ENCODE results near the gene FEM1B. TPM values are rescaled to one million over a fixed set of nuclear protein-coding genes. Genes with fewer than 3 reads are reported as not detected.
A peak's percentile ranks its signal among the peaks of the same experiment; 100 is the strongest.

FEM1B gene
- total RNA-seq, 1 experiment from 2014 or later = 47.5 TPM

GRCh38 chr15:68325726-68326125 lies 48.2 kb downstream of the FEM1B start:
- no peak overlapping the region for H3K4me2 ChIP-seq (ENCODE audit: low read depth, low read length, poor library complexity, severe bottlenecking)
- H4K20me1 ChIP-seq (ENCODE audit: insufficient read depth, low read depth, low read length) = no peaks in the 10 kb centered on the region

GRCh38 chr15:68326711-68327354 lies 49.3 kb downstream of the FEM1B start:
- no peaks in the 10 kb centered on the region for H3K79me2 ChIP-seq (ENCODE audit: low read length)
- no peaks in the 10 kb centered on the region for H3K27me3 ChIP-seq (ENCODE audit: low read length)
- no peaks in the 10 kb centered on the region for H3K9me2 ChIP-seq (replicated peaks; ENCODE audit: insufficient read depth, low read length)
- no peak overlapping the region for H2AFZ ChIP-seq (ENCODE audit: low read length)
- no peaks in the 10 kb centered on the region for H4K20me1 ChIP-seq (ENCODE audit: insufficient read depth, low read depth, low read length)
- no peak overlapping the region for H3K9ac ChIP-seq (ENCODE audit: low read length)
- no peak overlapping the region for H3K4me2 ChIP-seq (ENCODE audit: low read depth, low read length, poor library complexity, severe bottlenecking)
- no peaks in the 10 kb centered on the region for H3K36me3 ChIP-seq (ENCODE audit: insufficient read depth, low read length)
- no peak overlapping the region for H3K4me3 ChIP-seq (ENCODE audit: low read length)
- no peak for DNase-seq
- no peaks in the 10 kb centered on the region for H3K4me1 ChIP-seq (ENCODE audit: low read length)
- no peaks in the 10 kb centered on the region for H3K9me3 ChIP-seq (ENCODE audit: low read length)
- no peak overlapping the region for H3K27ac ChIP-seq (ENCODE audit: low read length)

More at GRCh38 chr15:68325726-68326125, 48.2 kb downstream of the FEM1B start:
- no peaks in the 10 kb centered on the region for H3K4me1 ChIP-seq (ENCODE audit: low read length)
- H3K4me3 ChIP-seq (ENCODE audit: low read length) = no peak overlapping the region
- H3K9me3 ChIP-seq (ENCODE audit: low read length) = no peaks in the 10 kb centered on the region
- no peak for DNase-seq
- no peak overlapping the region for H3K27ac ChIP-seq (ENCODE audit: low read length)
- no peaks in the 10 kb centered on the region for H3K27me3 ChIP-seq (ENCODE audit: low read length)
- no peak overlapping the region for H2AFZ ChIP-seq (ENCODE audit: low read length)
- H3K36me3 ChIP-seq (ENCODE audit: insufficient read depth, low read length) = no peaks in the 10 kb centered on the region
- no peaks in the 10 kb centered on the region for H3K79me2 ChIP-seq (ENCODE audit: low read length)
- no peaks in the 10 kb centered on the region for H3K9me2 ChIP-seq (replicated peaks; ENCODE audit: insufficient read depth, low read length)
- H3K9ac ChIP-seq (ENCODE audit: low read length) = no peak overlapping the region

- Histone ChIP-seq H3K4me1 (ENCODE audit: low read length) (no peaks in the 10 kb centered on the region), H3K4me2 (ENCODE audit: low read depth, low read length, poor library complexity, severe bottlenecking) (no peak overlapping the region), H4K20me1 (ENCODE audit: insufficient read depth, low read depth, low read length) (no peaks in the 10 kb centered on the region), H3K79me2 (ENCODE audit: low read length) (no peaks in the 10 kb centered on the region), H3K36me3 (ENCODE audit: insufficient read depth, low read length) (no peaks in the 10 kb centered on the region), H3K9me3 (ENCODE audit: low read length) (no peaks in the 10 kb centered on the region), H3K27ac (ENCODE audit: low read length) (no peak overlapping the region), H3K27me3 (ENCODE audit: low read length) (no peaks in the 10 kb centered on the region), H3K4me3 (ENCODE audit: low read length) (no peak overlapping the region), H2AFZ (ENCODE audit: low read length) (no peak overlapping the region), H3K9me2 (replicated peaks; ENCODE audit: insufficient read depth, low read length) (no peaks in the 10 kb centered on the region), H3K9ac (ENCODE audit: low read length) (no peak overlapping the region)
- peak; percentile 52 for DNase-seq
These were observed 50.9 kb downstream of the FEM1B start for GRCh38 chr15:68328443-68328842.

- Histone ChIP-seq H3K4me1 (ENCODE audit: low read length) (no peaks in the 10 kb centered on the region), H3K36me3 (ENCODE audit: insufficient read depth, low read length) (no peaks in the 10 kb centered on the region), H3K27ac (ENCODE audit: low read length) (no peak overlapping the region), H2AFZ (ENCODE audit: low read length) (no peak overlapping the region), H3K4me3 (ENCODE audit: low read length) (no peak overlapping the region), H4K20me1 (ENCODE audit: insufficient read depth, low read depth, low read length) (no peaks in the 10 kb centered on the region), H3K79me2 (ENCODE audit: low read length) (no peaks in the 10 kb centered on the region), H3K4me2 (ENCODE audit: low read depth, low read length, poor library complexity, severe bottlenecking) (no peak overlapping the region), H3K9me2 (replicated peaks; ENCODE audit: insufficient read depth, low read length) (no peaks in the 10 kb centered on the region), H3K27me3 (ENCODE audit: low read length) (no peaks in the 10 kb centered on the region), H3K9ac (ENCODE audit: low read length) (no peak overlapping the region), H3K9me3 (ENCODE audit: low read length) (no peaks in the 10 kb centered on the region)
- DNase-seq = no peak
These were observed 51.4 kb downstream of the FEM1B start for GRCh38 chr15:68328964-68329363.

GRCh38 chr15:68330416-68330815 lies 52.9 kb downstream of the FEM1B start:
- no peaks in the 10 kb centered on the region for H3K36me3 ChIP-seq (ENCODE audit: insufficient read depth, low read length)
- H4K20me1 ChIP-seq (ENCODE audit: insufficient read depth, low read depth, low read length) = no peaks in the 10 kb centered on the region
- H3K4me3 ChIP-seq (ENCODE audit: low read length) = no peak overlapping the region
- H2AFZ ChIP-seq (ENCODE audit: low read length) = no peak overlapping the region
- H3K27me3 ChIP-seq (ENCODE audit: low read length) = no peaks in the 10 kb centered on the region
- H3K4me1 ChIP-seq (ENCODE audit: low read length) = no peaks in the 10 kb centered on the region
- H3K4me2 ChIP-seq (ENCODE audit: low read depth, low read length, poor library complexity, severe bottlenecking) = no peak overlapping the region
- H3K9me2 ChIP-seq (replicated peaks; ENCODE audit: insufficient read depth, low read length) = no peaks in the 10 kb centered on the region
- DNase-seq = no peak
- no peak overlapping the region for H3K9ac ChIP-seq (ENCODE audit: low read length)
- H3K27ac ChIP-seq (ENCODE audit: low read length) = no peak overlapping the region
- no peaks in the 10 kb centered on the region for H3K9me3 ChIP-seq (ENCODE audit: low read length)
- no peaks in the 10 kb centered on the region for H3K79me2 ChIP-seq (ENCODE audit: low read length)

DNA sequence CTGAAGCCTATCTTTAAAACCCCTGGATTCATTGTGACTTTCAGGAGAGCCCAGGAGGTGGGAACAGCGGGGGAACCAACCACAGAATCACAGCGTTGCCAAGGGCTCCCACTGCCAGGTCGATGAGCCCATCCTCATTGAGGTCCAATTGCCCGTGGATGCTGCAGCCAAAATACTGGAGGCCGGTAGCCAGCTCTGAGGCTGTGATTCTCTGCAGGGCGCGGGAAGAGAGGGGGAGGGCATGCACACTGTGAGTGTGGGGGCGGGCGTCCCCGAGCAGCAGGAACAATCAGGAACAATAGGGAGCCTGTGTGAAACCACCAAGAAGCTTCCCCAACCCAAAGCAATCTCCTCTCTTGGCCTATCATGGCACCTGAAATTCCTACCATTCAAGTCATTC lies 53.4 kb downstream of the FEM1B start:
- no peak overlapping the region for H3K4me3 ChIP-seq (ENCODE audit: low read length)
- H3K9me2 ChIP-seq (replicated peaks; ENCODE audit: insufficient read depth, low read length) = no peaks in the 10 kb centered on the region
- no peaks in the 10 kb centered on the region for H3K27me3 ChIP-seq (ENCODE audit: low read length)
- H3K9me3 ChIP-seq (ENCODE audit: low read length) = no peaks in the 10 kb centered on the region
- no peaks in the 10 kb centered on the region for H4K20me1 ChIP-seq (ENCODE audit: insufficient read depth, low read depth, low read length)
- H2AFZ ChIP-seq (ENCODE audit: low read length) = no peak overlapping the region
- H3K27ac ChIP-seq (ENCODE audit: low read length) = no peak overlapping the region
- H3K36me3 ChIP-seq (ENCODE audit: insufficient read depth, low read length) = no peaks in the 10 kb centered on the region
- no peak overlapping the region for H3K4me2 ChIP-seq (ENCODE audit: low read depth, low read length, poor library complexity, severe bottlenecking)
- no peaks in the 10 kb centered on the region for H3K79me2 ChIP-seq (ENCODE audit: low read length)
- no peaks in the 10 kb centered on the region for H3K4me1 ChIP-seq (ENCODE audit: low read length)
- H3K9ac ChIP-seq (ENCODE audit: low read length) = no peak overlapping the region
- no peak for DNase-seq

DNA sequence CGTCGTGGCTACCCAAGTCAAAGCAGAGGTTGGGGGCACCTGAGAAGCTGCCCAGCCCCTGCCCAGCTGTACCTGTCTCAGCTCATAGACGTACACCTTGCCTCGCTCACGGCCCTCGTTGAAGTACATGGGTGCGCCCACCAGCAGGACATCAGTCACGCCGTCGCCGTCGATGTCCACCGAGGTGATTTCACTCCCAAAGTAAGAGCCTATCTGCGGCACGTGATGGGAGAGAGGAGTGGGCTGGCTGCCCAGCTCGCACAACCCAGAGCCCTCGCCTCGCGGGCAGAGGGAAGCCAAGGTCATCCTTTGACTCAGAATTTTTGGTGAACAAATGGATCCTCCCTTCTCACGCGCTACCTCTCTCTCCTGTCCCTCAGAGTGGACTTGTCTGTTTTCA lies 54.7 kb downstream of the FEM1B start:
- H2AFZ ChIP-seq (ENCODE audit: low read length) = no peak overlapping the region

GRCh38 chr15:68333775-68334470 lies 56.4 kb downstream of the FEM1B start:
- Histone ChIP-seq H3K9me3 (ENCODE audit: low read length) (no peaks in the 10 kb centered on the region), H3K4me2 (ENCODE audit: low read depth, low read length, poor library complexity, severe bottlenecking) (no peak overlapping the region), H2AFZ (ENCODE audit: low read length) (no peak overlapping the region), H3K27ac (ENCODE audit: low read length) (no peak overlapping the region), H3K4me1 (ENCODE audit: low read length) (no peaks in the 10 kb centered on the region), H3K27me3 (ENCODE audit: low read length) (no peaks in the 10 kb centered on the region), H4K20me1 (ENCODE audit: insufficient read depth, low read depth, low read length) (no peaks in the 10 kb centered on the region), H3K9ac (ENCODE audit: low read length) (no peak overlapping the region), H3K36me3 (ENCODE audit: insufficient read depth, low read length) (no peaks in the 10 kb centered on the region), H3K4me3 (ENCODE audit: low read length) (no peak overlapping the region), H3K79me2 (ENCODE audit: low read length) (no peaks in the 10 kb centered on the region), H3K9me2 (replicated peaks; ENCODE audit: insufficient read depth, low read length) (no peaks in the 10 kb centered on the region)
- no peak for DNase-seq

More for the DNA sequence above, 54.7 kb downstream of the FEM1B start:
- no peaks in the 10 kb centered on the region for H3K4me1 ChIP-seq (ENCODE audit: low read length)
- no peaks in the 10 kb centered on the region for H3K79me2 ChIP-seq (ENCODE audit: low read length)
- no peaks in the 10 kb centered on the region for H3K9me2 ChIP-seq (replicated peaks; ENCODE audit: insufficient read depth, low read length)
- no peak overlapping the region for H3K9ac ChIP-seq (ENCODE audit: low read length)
- H3K4me3 ChIP-seq (ENCODE audit: low read length) = no peak overlapping the region
- H3K9me3 ChIP-seq (ENCODE audit: low read length) = no peaks in the 10 kb centered on the region
- no peak for DNase-seq
- H3K27me3 ChIP-seq (ENCODE audit: low read length) = no peaks in the 10 kb centered on the region
- no peak overlapping the region for H3K4me2 ChIP-seq (ENCODE audit: low read depth, low read length, poor library complexity, severe bottlenecking)
- H3K27ac ChIP-seq (ENCODE audit: low read length) = no peak overlapping the region
- H3K36me3 ChIP-seq (ENCODE audit: insufficient read depth, low read length) = no peaks in the 10 kb centered on the region
- H4K20me1 ChIP-seq (ENCODE audit: insufficient read depth, low read depth, low read length) = no peaks in the 10 kb centered on the region
